Measurements from ENCODE around the gene ZNF536. TPM values are rescaled to one million over a fixed set of nuclear protein-coding genes. Genes with fewer than 3 reads are reported as not detected.

Gene ZNF536
- total and polyA plus RNA-seq, 2 of the 13 experiments (the other 11 are each of a cell fraction or from before 2014, with no cell fraction given), result not detected

DNA sequence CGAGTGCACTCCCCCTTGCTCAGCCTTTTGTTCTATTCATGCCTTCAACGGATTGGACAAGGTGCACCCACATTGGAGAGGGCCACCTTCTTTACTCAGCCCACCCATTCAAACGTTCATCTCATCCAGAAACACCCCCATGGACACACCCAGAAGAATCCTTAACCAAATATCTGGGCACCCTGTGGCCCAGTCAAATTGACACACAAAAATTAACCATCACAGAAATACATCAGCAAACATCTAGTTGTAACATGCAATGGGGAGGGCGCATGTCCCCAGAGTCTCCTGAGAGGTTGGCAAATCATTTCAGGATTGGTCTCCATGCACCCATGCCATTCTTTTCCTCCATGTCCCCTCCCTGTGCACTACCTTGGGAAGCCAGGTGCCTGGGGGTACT is 167.1 kb downstream of the ZNF536 start (continued):
- TF ChIP-seq PRMT3 (CRISPR knock-in tag; IDR thresholded peaks at IDR 0.05; ENCODE audit: borderline replicate concordance, low read depth), result no peak
- no peak for TF ChIP-seq ZBTB3 (CRISPR knock-in tag; IDR thresholded peaks at IDR 0.05; ENCODE audit: borderline replicate concordance, low read depth)

DNA sequence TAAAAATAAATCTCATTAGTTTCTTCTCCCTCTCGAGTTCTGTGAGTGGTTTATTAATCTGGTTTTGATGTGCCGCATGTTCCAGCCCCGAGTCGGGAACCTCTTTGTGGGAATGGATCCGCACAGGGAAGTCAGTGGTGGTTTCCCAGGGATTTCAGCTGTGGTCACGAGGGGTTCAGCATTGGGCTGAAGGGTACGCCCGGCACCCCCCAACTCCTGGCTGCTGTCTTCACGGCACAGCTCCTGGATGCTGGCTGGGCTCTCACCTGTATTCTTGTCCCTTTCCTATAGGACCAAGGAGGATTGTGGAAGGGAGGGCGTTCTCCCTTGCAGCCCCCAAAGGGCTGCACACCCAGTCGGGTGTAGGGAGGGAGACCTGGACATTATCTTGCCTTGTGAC is 167.8 kb downstream of the ZNF536 start:
- no peaks in the 10 kb centered on the region for H3K9me3 ChIP-seq (ENCODE audit: low read length)
- no peak for ATAC-seq
- intact Hi-C loops (cut with micrococcal nuclease; ENCODE audit: unreplicated experiment), result no loop called here
- WGBS (ENCODE audit: low lambda C conversion rate), result 6% methylated on average over 4 of the region's 11 CpGs
- H3K4me1 ChIP-seq (ENCODE audit: insufficient read depth, low read length), result no peaks in the 10 kb centered on the region
- H3K4me3 ChIP-seq (replicated peaks in 1 of 3; ENCODE audit: insufficient read depth in 1 of 3, low read depth in 2 of 3, low read length in 3 of 3), result no peak overlapping the region
- H3K27ac ChIP-seq (ENCODE audit: extremely low read length, insufficient read depth, low read length), result no peak overlapping the region
- CTCF ChIA-PET (ENCODE audit: low intra/inter-chr PET ratio, low total read pairs), result no interaction called here
- BruUV-seq (replicated peaks), result no TSS peak
- no peak overlapping the region for H3K4me2 ChIP-seq (ENCODE audit: low read depth, low read length)
- H4K20me1 ChIP-seq (ENCODE audit: insufficient read depth, low read length), result no peaks in the 10 kb centered on the region
- FAIRE-seq, result no peak
- H3K79me2 ChIP-seq (ENCODE audit: insufficient read depth, low read length), result no peaks in the 10 kb centered on the region
- H2AFZ ChIP-seq (ENCODE audit: low read length), result no peak overlapping the region
- in situ Hi-C loops (cut with HindIII; ENCODE audit: extremely low pct_ligation_motif_present, low pct_unique_long_range_greater_than_20kb), result no loop called here
- TF ChIP-seq CBX2 (IDR thresholded peaks at IDR 0.05; ENCODE audit: low read depth, low read length) (no peak), CBX2 (CRISPR knock-in tag; IDR thresholded peaks at IDR 0.05; ENCODE audit: low read depth) (no peak)
- H3K27me3 ChIP-seq (ENCODE audit: control insufficient read depth in 1 of 2, insufficient read depth in 2 of 2, low read length in 2 of 2), result peaks cover 0 to 6% of the 10 kb centered on the region in 2 experiments; a peak in 2 of 5 replicates
- POLR2A ChIA-PET, result no interaction called here
- no peak overlapping the region for H3K9ac ChIP-seq (ENCODE audit: insufficient read depth, low read depth, low read length)
- DNase-seq (ENCODE audit: low spot score), result no peak
- no peaks in the 10 kb centered on the region for H3K36me3 ChIP-seq (replicated peaks in 1 of 2; ENCODE audit: control insufficient read depth in 1 of 2, insufficient read depth in 2 of 2, low read length in 2 of 2)

DNA sequence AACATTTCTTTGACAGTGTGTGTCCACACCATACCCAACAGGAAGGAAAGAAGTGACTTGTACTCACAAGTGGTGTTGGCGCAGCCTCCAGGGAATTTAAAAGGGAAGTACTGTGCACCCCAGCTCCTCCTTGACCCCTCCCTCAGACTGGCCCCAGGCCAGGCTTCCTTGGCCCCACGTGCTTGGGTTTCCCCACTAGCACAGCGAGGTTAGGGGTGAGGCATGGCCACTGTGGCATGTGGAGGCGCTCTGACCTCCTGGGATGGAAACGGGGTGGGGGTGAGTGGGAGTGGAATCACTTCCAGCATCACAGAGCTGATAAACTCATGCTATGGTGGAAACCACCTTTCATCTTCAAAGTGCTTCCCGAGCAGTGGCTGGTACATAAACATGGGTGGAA is 168.6 kb downstream of the ZNF536 start:
- H3K9me3 ChIP-seq (ENCODE audit: low read length), result no peaks in the 10 kb centered on the region
- H3K27me3 ChIP-seq (ENCODE audit: control insufficient read depth in 1 of 2, insufficient read depth in 2 of 2, low read length in 2 of 2), result peaks cover 0 to 6% of the 10 kb centered on the region in 2 experiments; a peak in 2 of 5 replicates
- no peak for ATAC-seq
- H3K9ac ChIP-seq (ENCODE audit: insufficient read depth, low read depth, low read length), result no peak overlapping the region
- ChIA-PET CTCF (ENCODE audit: low intra/inter-chr PET ratio, low total read pairs) (no interaction called here), POLR2A (no interaction called here)
- no peaks in the 10 kb centered on the region for H3K4me1 ChIP-seq (ENCODE audit: insufficient read depth, low read length)
- intact Hi-C loops (cut with micrococcal nuclease; ENCODE audit: unreplicated experiment) (no loop called here), in situ Hi-C loops (cut with HindIII; ENCODE audit: extremely low pct_ligation_motif_present, low pct_unique_long_range_greater_than_20kb) (no loop called here)
- no peak overlapping the region for H3K4me3 ChIP-seq (replicated peaks in 1 of 3; ENCODE audit: insufficient read depth in 1 of 3, low read depth in 2 of 3, low read length in 3 of 3)
- FAIRE-seq, result no peak
- 11% methylated on average over 6 of the region's 6 CpGs for WGBS (ENCODE audit: low lambda C conversion rate)
- H3K36me3 ChIP-seq (replicated peaks in 1 of 2; ENCODE audit: control insufficient read depth in 1 of 2, insufficient read depth in 2 of 2, low read length in 2 of 2), result no peaks in the 10 kb centered on the region
- H2AFZ ChIP-seq (ENCODE audit: low read length), result no peak overlapping the region
- no peak for DNase-seq (ENCODE audit: low spot score)
- H3K79me2 ChIP-seq (ENCODE audit: insufficient read depth, low read length), result no peaks in the 10 kb centered on the region
- no peaks in the 10 kb centered on the region for H4K20me1 ChIP-seq (ENCODE audit: insufficient read depth, low read length)
- no peak overlapping the region for H3K4me2 ChIP-seq (ENCODE audit: low read depth, low read length)
- BruUV-seq (replicated peaks), result no TSS peak
- H3K27ac ChIP-seq (ENCODE audit: extremely low read length, insufficient read depth, low read length), result no peak overlapping the region
- no peak for TF ChIP-seq XRCC5 (optimal IDR thresholded peaks at IDR 0.05; ENCODE audit: low read length)
- TF ChIP-seq, protein P1, sequence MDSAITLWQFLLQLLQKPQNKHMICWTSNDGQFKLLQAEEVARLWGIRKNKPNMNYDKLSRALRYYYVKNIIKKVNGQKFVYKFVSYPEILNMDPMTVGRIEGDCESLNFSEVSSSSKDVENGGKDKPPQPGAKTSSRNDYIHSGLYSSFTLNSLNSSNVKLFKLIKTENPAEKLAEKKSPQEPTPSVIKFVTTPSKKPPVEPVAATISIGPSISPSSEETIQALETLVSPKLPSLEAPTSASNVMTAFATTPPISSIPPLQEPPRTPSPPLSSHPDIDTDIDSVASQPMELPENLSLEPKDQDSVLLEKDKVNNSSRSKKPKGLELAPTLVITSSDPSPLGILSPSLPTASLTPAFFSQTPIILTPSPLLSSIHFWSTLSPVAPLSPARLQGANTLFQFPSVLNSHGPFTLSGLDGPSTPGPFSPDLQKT (CRISPR knock-in tag; IDR thresholded peaks at IDR 0.05; ENCODE audit: borderline replicate concordance), result no peak
- no peak for TF ChIP-seq ZNF101 (CRISPR knock-in tag; IDR thresholded peaks at IDR 0.05; ENCODE audit: borderline replicate concordance, low read depth)
- TF ChIP-seq PRMT3 (CRISPR knock-in tag; IDR thresholded peaks at IDR 0.05; ENCODE audit: borderline replicate concordance, low read depth), result no peak
- no peak for TF ChIP-seq TAF1 (CRISPR knock-in tag; IDR thresholded peaks at IDR 0.05)
- TF ChIP-seq, protein P2, sequence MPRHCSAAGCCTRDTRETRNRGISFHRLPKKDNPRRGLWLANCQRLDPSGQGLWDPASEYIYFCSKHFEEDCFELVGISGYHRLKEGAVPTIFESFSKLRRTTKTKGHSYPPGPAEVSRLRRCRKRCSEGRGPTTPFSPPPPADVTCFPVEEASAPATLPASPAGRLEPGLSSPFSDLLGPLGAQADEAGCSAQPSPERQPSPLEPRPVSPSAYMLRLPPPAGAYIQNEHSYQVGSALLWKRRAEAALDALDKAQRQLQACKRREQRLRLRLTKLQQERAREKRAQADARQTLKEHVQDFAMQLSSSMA (CRISPR knock-in tag; IDR thresholded peaks at IDR 0.05), result no peak
- TF ChIP-seq, protein P3, sequence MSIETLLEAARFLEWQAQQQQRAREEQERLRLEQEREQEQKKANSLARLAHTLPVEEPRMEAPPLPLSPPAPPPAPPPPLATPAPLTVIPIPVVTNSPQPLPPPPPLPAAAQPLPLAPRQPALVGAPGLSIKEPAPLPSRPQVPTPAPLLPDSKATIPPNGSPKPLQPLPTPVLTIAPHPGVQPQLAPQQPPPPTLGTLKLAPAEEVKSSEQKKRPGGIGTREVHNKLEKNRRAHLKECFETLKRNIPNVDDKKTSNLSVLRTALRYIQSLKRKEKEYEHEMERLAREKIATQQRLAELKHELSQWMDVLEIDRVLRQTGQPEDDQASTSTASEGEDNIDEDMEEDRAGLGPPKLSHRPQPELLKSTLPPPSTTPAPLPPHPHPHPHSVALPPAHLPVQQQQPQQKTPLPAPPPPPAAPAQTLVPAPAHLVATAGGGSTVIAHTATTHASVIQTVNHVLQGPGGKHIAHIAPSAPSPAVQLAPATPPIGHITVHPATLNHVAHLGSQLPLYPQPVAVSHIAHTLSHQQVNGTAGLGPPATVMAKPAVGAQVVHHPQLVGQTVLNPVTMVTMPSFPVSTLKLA (IDR thresholded peaks at IDR 0.05), result no peak
- TF ChIP-seq ZBTB7B (CRISPR knock-in tag; IDR thresholded peaks at IDR 0.05), result no peak
- TF ChIP-seq, protein P4, sequence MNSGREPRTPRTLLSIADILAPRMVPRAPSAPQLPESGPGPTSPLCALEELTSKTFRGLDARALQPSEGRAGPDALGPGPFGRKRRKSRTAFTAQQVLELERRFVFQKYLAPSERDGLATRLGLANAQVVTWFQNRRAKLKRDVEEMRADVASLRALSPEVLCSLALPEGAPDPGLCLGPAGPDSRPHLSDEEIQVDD (CRISPR knock-in tag; IDR thresholded peaks at IDR 0.05; ENCODE audit: borderline replicate concordance), result no peak
- no peak for TF ChIP-seq GATAD2A (CRISPR knock-in tag; IDR thresholded peaks at IDR 0.05)
